Spleen (tissue), 7 donors: ENCODE data around the gene EPHA6.

Source experiments
- CTCF ChIP-seq, 11 experiments: fragments of 200-600 bp in 7 of 11; fragments of 450-650 bp in 4 of 11; sonication (generic) in 4 of 11; IDR thresholded peaks in 8 of 11; conservative IDR thresholded peaks in 3 of 11; 1 replicate in 7 of 11; 2 replicates in 4 of 11; pipeline versions ENCODE4 v1.4.0 to v1.8.0; 2016 to 2021; ENCODE audit warnings: antibody characterized with exemption in 11 of 11, inconsistent platforms in 4 of 11, mild to moderate bottlenecking in 1 of 11
- POLR2A ChIP-seq, 3 donors: fragments of 450-650 bp; IDR thresholded peaks; one replicate each; pipeline ENCODE4 v1.5.1; 2017; ENCODE audit warnings: antibody characterized with exemption in 3 of 3, mild to moderate bottlenecking in 1 of 3
- donor health status: DM: no; HTN: no; CAD: no; lungs with moderate emphysema.
- donor health status: DM: no; HTN: no; CAD: no.
- donor health status: DM: no; HTN: no; CAD: no.

GRCh38 chr3:97662264-97662663 lies 847.9 kb downstream of the EPHA6 start:
- TF ChIP-seq CTCF (IDR thresholded peaks at IDR 0.05 in 8 of 11, conservative IDR thresholded peaks at IDR 0.05 in 3 of 11) (no peak), POLR2A (IDR thresholded peaks at IDR 0.05) (no peak)
